ENCODE data around the gene CHRNB2.

DNA sequence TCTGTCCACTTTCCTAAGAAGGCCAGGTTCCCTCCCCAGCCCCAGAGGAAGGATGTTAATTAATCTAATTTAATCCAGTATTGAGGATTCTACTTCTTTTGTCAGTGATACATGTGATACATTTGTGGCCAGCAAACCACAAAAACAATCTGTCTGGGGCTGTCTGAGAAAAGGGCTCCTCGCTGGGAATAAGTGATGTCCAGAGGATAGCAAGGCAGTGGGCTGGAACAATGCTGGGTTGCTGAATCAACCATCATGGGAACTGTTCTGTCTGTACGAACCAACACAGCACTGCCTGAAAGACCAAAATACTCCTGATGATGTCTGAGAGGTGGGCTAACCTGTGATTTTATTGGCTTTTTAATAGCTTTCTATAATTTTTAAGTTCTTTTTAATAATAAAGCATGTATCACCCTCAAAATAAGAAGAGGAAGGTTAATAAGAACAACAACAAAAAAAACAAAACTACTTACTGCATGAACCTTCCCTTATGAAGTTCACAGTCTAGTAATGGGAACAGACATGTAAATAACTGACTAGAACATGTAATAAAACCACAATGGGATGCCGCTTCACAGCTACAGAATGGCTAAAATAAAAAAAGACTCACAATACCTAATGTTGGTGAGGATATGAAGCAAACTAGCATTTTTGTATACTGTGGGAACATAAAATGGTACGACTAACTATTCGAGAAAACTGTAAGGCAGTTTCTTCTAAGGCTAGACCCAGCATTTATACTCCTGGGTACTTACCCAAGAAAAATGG is 51.8 kb downstream of the CHRNB2 start:
- TF ChIP-seq CTCF (IDR thresholded peaks at IDR 0.05) (no peak), POLR2AphosphoS5 (IDR thresholded peaks at IDR 0.05) (no peak), POLR2A (IDR thresholded peaks at IDR 0.05) (no peak)
